Measurements from ENCODE around the gene TRAF2.

DNA sequence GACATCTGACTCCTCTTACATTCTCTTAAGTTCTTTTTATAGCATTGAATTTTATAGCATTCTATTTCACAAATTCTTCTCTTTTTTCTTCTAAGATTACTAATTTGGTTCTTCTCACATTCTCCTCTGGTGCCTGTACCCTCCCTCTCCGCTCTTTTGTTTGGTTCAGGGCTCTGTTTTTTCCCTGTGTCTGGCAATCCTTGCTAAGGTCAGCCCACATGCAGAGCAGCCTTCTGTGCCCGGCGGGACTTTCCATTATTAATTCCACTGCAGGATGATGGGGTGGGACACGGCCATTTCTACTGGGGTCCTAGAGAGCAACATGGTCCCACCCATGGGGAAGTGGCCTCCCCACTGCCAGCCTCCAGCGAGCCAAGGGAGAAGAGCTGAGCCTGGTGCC lies 9.8 kb upstream of the TRAF2 start:
- no peak for TF ChIP-seq GATA2 (IDR thresholded peaks at IDR 0.05; ENCODE audit: low read depth, low read length)
- TF ChIP-seq GATA3 (IDR thresholded peaks at IDR 0.05; ENCODE audit: low read depth, low read length): no peak

Data from SH-SY5Y (cell line).